SU-DHL-6 (cell line): Measurements from ENCODE around the gene MUC5B.

Experiments used
- H2AFZ ChIP-seq: fragments of 200-600 bp; sonication (generic); 2 replicates; pipeline ENCODE4 v1.6.1; 2014; ENCODE audit warnings: low read depth, mild to moderate bottlenecking, moderate library complexity, mixed read lengths, antibody characterized with exemption, low read length; ENCODE audit not compliant: severe bottlenecking
- H3F3A ChIP-seq: fragments of 200-600 bp; shearing (Covaris generic); 2 replicates; pipeline ENCODE4 v1.6.0; 2016; ENCODE audit warnings: antibody characterized with exemption, mild to moderate bottlenecking; ENCODE audit not compliant: insufficient read depth
- H3K27ac ChIP-seq: fragments of 200-600 bp; sonication (generic); 2 replicates; pipeline ENCODE4 v1.5.1; 2016; ENCODE audit warnings: low read depth, mild to moderate bottlenecking, low read length, moderate library complexity, mixed read lengths
- H3K27me3 ChIP-seq: fragments of 200-600 bp; sonication (generic), shearing (Covaris generic); 2 replicates; pipeline ENCODE4 v1.6.0; 2014; ENCODE audit warnings: mild to moderate bottlenecking, low read length
- H3K36me3 ChIP-seq: fragments of 200-600 bp; sonication (generic); 2 replicates; pipeline ENCODE4 v1.6.1; 2014; ENCODE audit warnings: mild to moderate bottlenecking, low read length, mixed read lengths
- H3K4me2 ChIP-seq: fragments of 300-600, 200-600 bp; shearing (Covaris generic), sonication (generic); 2 replicates; pipeline ENCODE4 v1.6.0; 2014; ENCODE audit warnings: low read length, low read depth, mild to moderate bottlenecking; ENCODE audit not compliant: poor library complexity, severe bottlenecking
- H3K4me3 ChIP-seq: fragments of 200-600 bp; sonication (generic); 2 replicates; pipeline ENCODE4 v1.5.1; 2014; ENCODE audit warnings: antibody characterized with exemption, low read length, mild to moderate bottlenecking, mixed read lengths; ENCODE audit not compliant: insufficient read depth, poor library complexity, severe bottlenecking
- H3K79me2 ChIP-seq: fragments of 200-600 bp; sonication (generic); 2 replicates; pipeline ENCODE4 v1.6.1; 2014; ENCODE audit warnings: mild to moderate bottlenecking, low read length, moderate library complexity; ENCODE audit not compliant: insufficient read depth
- H3K9ac ChIP-seq: fragments of 200-600 bp; sonication (generic); 2 replicates; pipeline ENCODE4 v1.7.0; 2014; ENCODE audit warnings: mild to moderate bottlenecking, low read length
- H3K9me2 ChIP-seq: fragments of 200-600 bp; sonication (generic); replicated peaks from 2 replicates; pipeline ENCODE4 v1.6.1; 2014; ENCODE audit warnings: low read length; ENCODE audit not compliant: insufficient read depth
- H3K9me3 ChIP-seq: fragments of 200-600 bp; sonication (generic); 2 replicates; pipeline ENCODE4 v1.6.1; 2014; ENCODE audit warnings: low read length, mixed read lengths; ENCODE audit not compliant: insufficient read depth
- H4K20me1 ChIP-seq: fragments of 200-600 bp; sonication (generic); 2 replicates; pipeline ENCODE4 v1.6.1; 2014; ENCODE audit warnings: low read depth, mild to moderate bottlenecking, antibody characterized with exemption, low read length, moderate library complexity, mixed read lengths
- EZH2phosphoT487 ChIP-seq: fragments of 200-600 bp; sonication (generic), shearing (Covaris generic); conservative IDR thresholded peaks from 2 replicates; pipeline ENCODE4 v1.6.1; 2018; ENCODE audit warnings: mild to moderate bottlenecking, antibody characterized with exemption, low read length, moderate library complexity, mixed read lengths
- TF ChIP-seq, protein P1 (sequence below): fragments of 200-600 bp; sonication (generic); IDR thresholded peaks from one replicate; pipeline ENCODE4 v1.5.1; 2017; ENCODE audit warnings: antibody characterized with exemption, mild to moderate bottlenecking, low read length, moderate library complexity; ENCODE audit not compliant: insufficient read depth, poor library complexity, severe bottlenecking

The MUC5B gene

DNA sequence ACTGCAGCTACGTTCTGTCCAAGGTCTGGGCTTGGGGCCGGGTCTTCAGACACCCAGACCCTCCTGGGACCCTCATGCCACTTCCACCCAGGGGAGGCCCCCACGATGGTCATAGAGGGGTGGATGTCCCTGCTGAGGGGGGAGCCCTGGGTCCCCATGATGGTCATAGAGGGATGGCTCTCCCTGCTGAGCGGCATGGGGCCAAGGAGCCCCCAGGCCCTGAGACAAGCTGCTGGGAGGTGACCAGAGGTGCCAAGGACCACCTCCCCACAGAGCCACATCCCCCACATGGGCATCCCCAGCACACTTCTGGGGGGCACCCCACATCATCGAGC is 7.2 kb downstream of the MUC5B start:
- no peaks in the 10 kb centered on the region for H3K9me3 ChIP-seq
- no peaks in the 10 kb centered on the region for H4K20me1 ChIP-seq
- no peak for TF ChIP-seq EZH2phosphoT487
- TF ChIP-seq, protein P1, sequence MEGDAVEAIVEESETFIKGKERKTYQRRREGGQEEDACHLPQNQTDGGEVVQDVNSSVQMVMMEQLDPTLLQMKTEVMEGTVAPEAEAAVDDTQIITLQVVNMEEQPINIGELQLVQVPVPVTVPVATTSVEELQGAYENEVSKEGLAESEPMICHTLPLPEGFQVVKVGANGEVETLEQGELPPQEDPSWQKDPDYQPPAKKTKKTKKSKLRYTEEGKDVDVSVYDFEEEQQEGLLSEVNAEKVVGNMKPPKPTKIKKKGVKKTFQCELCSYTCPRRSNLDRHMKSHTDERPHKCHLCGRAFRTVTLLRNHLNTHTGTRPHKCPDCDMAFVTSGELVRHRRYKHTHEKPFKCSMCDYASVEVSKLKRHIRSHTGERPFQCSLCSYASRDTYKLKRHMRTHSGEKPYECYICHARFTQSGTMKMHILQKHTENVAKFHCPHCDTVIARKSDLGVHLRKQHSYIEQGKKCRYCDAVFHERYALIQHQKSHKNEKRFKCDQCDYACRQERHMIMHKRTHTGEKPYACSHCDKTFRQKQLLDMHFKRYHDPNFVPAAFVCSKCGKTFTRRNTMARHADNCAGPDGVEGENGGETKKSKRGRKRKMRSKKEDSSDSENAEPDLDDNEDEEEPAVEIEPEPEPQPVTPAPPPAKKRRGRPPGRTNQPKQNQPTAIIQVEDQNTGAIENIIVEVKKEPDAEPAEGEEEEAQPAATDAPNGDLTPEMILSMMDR: no peak
- no peaks in the 10 kb centered on the region for H3K27me3 ChIP-seq
- no peak overlapping the region for H3K4me2 ChIP-seq
- no peaks in the 10 kb centered on the region for H3K79me2 ChIP-seq
- no peak overlapping the region for H3K9ac ChIP-seq
- no peaks in the 10 kb centered on the region for H3K36me3 ChIP-seq
- no peak overlapping the region for H2AFZ ChIP-seq
- no peak overlapping the region for H3K4me3 ChIP-seq
- no peaks in the 10 kb centered on the region for H3F3A ChIP-seq
- no peaks in the 10 kb centered on the region for H3K9me2 ChIP-seq
- H3K27ac ChIP-seq: no peak overlapping the region

DNA sequence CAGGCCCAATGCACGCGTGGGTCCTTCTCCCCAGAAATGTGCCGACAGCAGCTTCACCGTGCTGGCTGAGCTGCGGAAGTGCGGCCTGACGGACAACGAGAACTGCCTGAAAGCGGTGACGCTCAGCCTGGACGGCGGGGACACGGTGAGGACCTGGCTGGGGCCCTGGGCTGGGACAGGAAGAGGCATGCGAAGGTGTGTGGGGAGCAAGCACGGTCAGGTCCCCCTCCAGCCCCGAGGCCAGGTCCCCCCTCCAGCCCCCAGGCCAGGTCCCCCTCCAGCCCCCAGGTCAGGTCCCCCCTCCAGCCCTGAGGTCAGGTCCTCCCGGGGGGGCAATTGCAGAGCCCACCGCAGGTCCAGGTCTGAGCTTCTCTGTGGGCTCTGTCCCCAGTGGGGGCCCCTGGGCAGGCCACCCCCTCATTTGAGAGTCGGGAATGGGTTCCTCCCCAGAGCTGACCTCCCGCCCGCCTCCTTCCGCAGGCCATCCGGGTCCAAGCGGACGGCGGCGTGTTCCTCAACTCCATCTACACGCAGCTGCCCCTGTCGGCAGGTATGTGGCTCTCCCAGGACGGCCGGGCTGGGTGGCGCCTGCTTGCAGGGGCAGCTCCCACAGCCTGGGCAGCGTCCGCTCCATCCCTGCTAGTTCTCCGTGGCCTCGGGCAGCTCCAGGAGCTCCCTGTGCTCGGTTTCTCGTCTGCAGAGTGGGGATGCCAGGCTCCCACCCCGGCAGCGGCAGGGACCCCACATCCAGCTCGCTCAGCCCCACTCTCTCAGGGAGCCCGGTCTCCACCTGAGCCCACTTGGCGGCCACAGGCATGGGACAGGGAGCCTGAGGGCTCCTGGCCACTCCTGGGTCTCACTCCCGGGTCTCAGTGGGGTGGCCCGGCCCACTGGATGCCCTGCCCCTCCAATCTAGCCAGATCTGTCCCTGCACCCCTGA is 7.9 kb downstream of the MUC5B start:
- Histone ChIP-seq H3K9me3 (no peaks in the 10 kb centered on the region), H3F3A (no peaks in the 10 kb centered on the region), H3K4me2 (no peak overlapping the region), H3K9me2 (no peaks in the 10 kb centered on the region), H2AFZ (no peak overlapping the region), H3K36me3 (no peaks in the 10 kb centered on the region), H3K79me2 (no peaks in the 10 kb centered on the region), H4K20me1 (no peaks in the 10 kb centered on the region), H3K4me3 (no peak overlapping the region), H3K27ac (no peak overlapping the region), H3K9ac (no peak overlapping the region), H3K27me3 (no peaks in the 10 kb centered on the region)
- TF ChIP-seq EZH2phosphoT487: no peak
- TF ChIP-seq, protein P1: no peak

DNA sequence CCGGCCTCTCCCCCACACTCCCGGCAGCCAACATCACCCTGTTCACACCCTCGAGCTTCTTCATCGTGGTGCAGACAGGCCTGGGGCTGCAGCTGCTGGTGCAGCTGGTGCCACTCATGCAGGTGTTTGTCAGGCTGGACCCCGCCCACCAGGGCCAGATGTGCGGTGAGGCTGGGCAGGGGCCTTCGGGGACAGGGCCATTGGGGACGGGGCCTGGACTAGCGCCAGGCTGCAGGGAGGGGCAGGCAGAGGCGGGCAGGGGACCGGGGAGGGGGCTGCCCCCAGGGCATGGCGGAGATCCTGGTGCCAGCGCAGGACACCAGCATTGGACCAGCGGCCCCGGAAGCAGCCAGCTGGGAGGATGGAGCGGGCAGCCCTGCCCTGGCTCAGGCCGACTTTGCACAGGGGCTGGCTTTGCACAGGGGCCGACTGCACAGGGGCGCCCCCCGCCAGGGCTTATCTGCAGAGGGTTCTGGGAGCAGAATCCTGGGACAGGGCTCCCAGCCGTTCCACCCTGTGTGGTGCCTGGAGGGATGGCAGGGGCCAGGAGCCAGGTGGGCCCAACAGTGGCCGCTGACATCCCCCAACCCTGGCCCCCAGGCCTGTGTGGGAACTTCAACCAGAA is 8.6 kb downstream of the MUC5B start:
- Histone ChIP-seq H2AFZ (no peak overlapping the region), H3K9me3 (no peaks in the 10 kb centered on the region), H4K20me1 (no peaks in the 10 kb centered on the region), H3F3A (no peaks in the 10 kb centered on the region), H3K4me2 (no peak overlapping the region), H3K9me2 (no peaks in the 10 kb centered on the region), H3K4me3 (no peak overlapping the region), H3K9ac (no peak overlapping the region), H3K36me3 (no peaks in the 10 kb centered on the region), H3K27me3 (no peaks in the 10 kb centered on the region), H3K27ac (no peak overlapping the region), H3K79me2 (no peaks in the 10 kb centered on the region)
- TF ChIP-seq EZH2phosphoT487: no peak
- TF ChIP-seq, protein P1: no peak
